Measurements from ENCODE around the gene TCP1.
"Not testable (repeated sequence)": the region's sequence is repeated elsewhere in the genome, so short reads cannot be mapped to it uniquely, and the experiment has no call there.

TCP1 gene

GRCh38 chr6:159748127-159748526 lies 41.3 kb downstream of the TCP1 start:
- peaks cover 33 to 98% of the 10 kb centered on the region in 2 experiments for H3K36me3 ChIP-seq (ENCODE audit: control insufficient read depth in 2 of 2, insufficient read depth in 1 of 2, low read length in 2 of 2)
- H3K4me1 ChIP-seq (ENCODE audit: control insufficient read depth, insufficient read depth, low read length); H3K4me3 ChIP-seq (ENCODE audit: low read depth, low read length); H3K9me3 ChIP-seq (ENCODE audit: control insufficient read depth, insufficient read depth, low read depth, low read length); POLR2A ChIA-PET; H3K27ac ChIP-seq (ENCODE audit: extremely low read depth, low read depth, low read length): not testable (repeated sequence)
- CTCF ChIA-PET: interaction anchor here (1.2 kb wide), 1 partner anchor 56 kb away, joined by 5 read pairs; no protein-coding TSS in a partner anchor

GRCh38 chr6:159746759-159747158 lies 42.6 kb downstream of the TCP1 start:
- Histone ChIP-seq H3K36me3 (ENCODE audit: control insufficient read depth in 2 of 2, insufficient read depth in 1 of 2, low read length in 2 of 2) (peaks cover 43 to 98% of the 10 kb centered on the region in 2 experiments), H3K9me3 (ENCODE audit: control insufficient read depth, insufficient read depth, low read depth, low read length) (no peaks in the 10 kb centered on the region), H3K27ac (ENCODE audit: extremely low read depth, low read depth, low read length) (no peak overlapping the region), H3K4me3 (ENCODE audit: low read depth, low read length) (no peak overlapping the region), H3K4me1 (ENCODE audit: control insufficient read depth, insufficient read depth, low read length) (no peaks in the 10 kb centered on the region)
- POLR2A ChIA-PET: interaction anchor here (0.7 kb wide), 1 partner anchor 49 kb away, joined by 4 read pairs; no protein-coding TSS in a partner anchor
- CTCF ChIA-PET: interaction anchor here (0.9 to 1.2 kb wide), 3 partner anchors 10 to 55 kb away, joined by 3 to 5 read pairs (median 3); no protein-coding TSS in a partner anchor
- TF ChIP-seq GFI1B (tag by site-specific recombination; IDR thresholded peaks at IDR 0.05) (no peak), SP7 (tag by site-specific recombination; IDR thresholded peaks at IDR 0.05) (no peak), ZNF843 (tag by site-specific recombination; IDR thresholded peaks at IDR 0.05) (no peak), ZSCAN5A (tag by site-specific recombination; IDR thresholded peaks at IDR 0.05) (no peak), ZNF157 (tag by site-specific recombination; IDR thresholded peaks at IDR 0.05) (no peak), ZNF18 (tag by site-specific recombination; IDR thresholded peaks at IDR 0.05) (no peak), ZNF394 (tag by site-specific recombination; IDR thresholded peaks at IDR 0.05; ENCODE audit: borderline replicate concordance) (no peak), ZBTB11 (tag by site-specific recombination; conservative IDR thresholded peaks at IDR 0.05; ENCODE audit: low read depth) (no peak), ZNF747 (tag by site-specific recombination; IDR thresholded peaks at IDR 0.05) (no peak), ZNF623 (tag by site-specific recombination; IDR thresholded peaks at IDR 0.05) (no peak), ZNF555 (tag by site-specific recombination; conservative IDR thresholded peaks at IDR 0.05) (no peak), OVOL3 (tag by site-specific recombination; IDR thresholded peaks at IDR 0.05) (no peak), ZNF140 (tag by site-specific recombination; IDR thresholded peaks at IDR 0.05) (no peak), ZNF398 (tag by site-specific recombination; IDR thresholded peaks at IDR 0.05) (no peak), ZNF513 (tag by site-specific recombination; IDR thresholded peaks at IDR 0.05) (no peak), ZNF670 (tag by site-specific recombination; IDR thresholded peaks at IDR 0.05; ENCODE audit: low read depth) (no peak), ZBTB10 (tag by site-specific recombination; IDR thresholded peaks at IDR 0.05) (no peak), ZFP69B (tag by site-specific recombination; IDR thresholded peaks at IDR 0.05) (no peak)
